HG02623 (cell line): ENCODE data around the gene PRIM1.
"Not testable (repeated sequence)": the region's sequence is repeated elsewhere in the genome, so short reads cannot be mapped to it uniquely, and the experiment has no call there.

Experiments used
- ATAC-seq: cut with Tn5 transposase; IDR thresholded peaks from one replicate; pipeline ENCODE4 v1.9.1; 2021; ENCODE audit warnings: moderate library complexity; ENCODE audit not compliant: unreplicated experiment

PRIM1 gene

DNA sequence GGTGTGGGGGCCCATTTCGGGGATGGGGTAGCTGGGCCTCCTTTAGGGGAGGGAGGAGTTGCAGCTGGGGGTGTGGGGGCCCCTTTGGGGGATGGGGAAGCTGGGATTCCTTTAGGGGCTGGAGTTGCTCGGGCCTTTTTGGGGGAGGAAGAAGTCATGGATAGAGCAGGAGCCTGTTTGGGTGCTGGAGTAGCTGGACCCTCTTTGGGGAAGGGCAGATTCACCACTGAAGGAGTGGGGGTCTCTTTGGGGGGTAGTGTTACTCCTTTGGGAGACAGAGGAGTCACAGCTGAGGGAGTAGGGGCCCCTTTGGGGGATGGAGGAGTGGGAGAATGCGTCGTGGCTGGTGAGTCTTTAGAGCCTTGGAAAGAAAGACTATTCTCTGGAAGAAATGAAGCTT lies 33.5 kb downstream of the PRIM1 start:
- ATAC-seq: no peak

DNA sequence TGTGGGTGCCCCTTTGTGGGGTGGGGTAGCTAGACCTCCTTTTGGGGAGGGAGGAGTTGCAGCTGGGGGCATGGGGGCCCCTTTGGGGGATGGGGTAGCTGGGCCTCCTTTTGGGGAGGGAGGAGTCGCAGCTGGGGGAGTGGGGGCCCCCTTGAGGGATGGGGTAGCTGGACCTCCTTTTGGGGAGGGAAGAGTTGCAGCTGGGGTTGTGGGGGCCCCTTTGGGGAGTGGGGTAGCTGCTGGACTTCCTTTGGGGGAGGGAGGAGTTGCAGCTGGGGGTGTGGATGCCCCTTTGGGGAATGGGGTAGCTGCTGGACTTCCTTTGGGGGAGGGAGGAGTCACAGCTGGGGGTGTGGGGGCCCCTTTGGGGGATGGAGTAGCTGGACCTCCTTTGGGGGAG lies 34.0 kb downstream of the PRIM1 start:
- no peak for ATAC-seq

DNA sequence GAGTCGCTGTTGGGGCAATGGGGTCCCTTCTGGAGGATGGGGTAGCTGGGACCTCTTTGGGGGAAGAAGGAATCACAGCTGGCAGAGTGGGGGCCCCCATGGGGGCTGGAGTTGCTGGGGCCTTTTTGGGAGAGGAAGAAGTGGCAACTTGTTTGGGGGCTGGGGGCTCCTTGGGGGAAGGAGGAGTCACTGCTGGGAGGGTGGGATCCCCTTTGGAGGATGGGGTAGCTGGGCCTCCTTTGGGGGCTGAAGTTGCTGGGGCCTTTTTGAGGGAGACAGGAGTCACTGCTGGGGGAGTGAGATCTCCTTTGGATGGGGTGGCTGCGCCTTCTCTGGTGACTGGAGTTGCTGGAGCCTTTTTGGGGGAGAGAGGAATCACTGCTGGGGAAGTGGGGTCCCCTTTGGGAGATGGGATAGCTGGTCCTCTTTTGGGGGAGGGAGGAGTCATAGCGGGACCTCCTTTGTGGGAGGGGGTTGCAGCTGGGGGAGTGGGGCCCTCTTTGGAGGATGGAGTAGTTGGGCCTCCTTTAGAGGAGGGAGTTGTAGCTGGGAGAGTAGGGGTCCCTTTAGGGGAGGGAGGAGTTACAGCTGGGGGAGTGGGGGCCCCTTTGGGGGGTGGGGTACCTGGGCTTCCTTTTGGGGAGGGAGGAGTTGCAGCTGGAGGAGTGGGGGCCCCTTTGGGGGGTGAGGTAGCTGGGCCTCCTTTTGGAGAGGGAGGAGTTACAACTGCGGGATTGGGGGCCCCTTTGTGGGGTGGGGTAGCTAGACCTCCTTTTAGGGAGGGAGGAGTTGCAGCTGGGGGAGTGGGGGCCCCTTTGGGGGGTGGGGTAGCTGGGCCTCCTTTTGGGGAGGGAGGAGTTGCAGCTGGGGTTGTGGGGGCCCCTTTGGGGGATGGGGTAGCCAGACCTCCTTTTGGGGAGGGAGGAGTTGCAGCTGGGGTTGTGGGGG lies 34.9 kb downstream of the PRIM1 start:
- ATAC-seq: no peak

DNA sequence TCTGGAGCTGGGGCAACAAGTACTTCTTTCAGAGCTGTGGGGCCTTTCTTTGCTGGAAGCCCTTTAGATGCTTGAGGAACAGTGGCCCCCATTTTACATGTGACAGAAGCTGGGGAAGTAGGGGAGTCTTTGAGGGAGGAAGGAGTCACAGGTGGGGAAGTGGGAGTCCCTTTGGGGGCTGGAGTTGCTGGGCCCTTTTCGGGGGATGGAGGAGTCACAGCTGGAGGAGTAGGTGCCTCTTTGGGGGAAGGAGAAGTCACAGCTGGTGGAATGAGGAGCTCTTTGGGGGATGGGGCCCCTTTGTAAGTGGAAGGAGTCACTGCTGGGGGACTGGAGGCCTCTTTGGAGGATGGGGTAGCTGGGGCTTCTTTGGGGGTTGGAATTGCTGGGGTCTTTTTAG lies 35.7 kb downstream of the PRIM1 start:
- ATAC-seq: no peak

DNA sequence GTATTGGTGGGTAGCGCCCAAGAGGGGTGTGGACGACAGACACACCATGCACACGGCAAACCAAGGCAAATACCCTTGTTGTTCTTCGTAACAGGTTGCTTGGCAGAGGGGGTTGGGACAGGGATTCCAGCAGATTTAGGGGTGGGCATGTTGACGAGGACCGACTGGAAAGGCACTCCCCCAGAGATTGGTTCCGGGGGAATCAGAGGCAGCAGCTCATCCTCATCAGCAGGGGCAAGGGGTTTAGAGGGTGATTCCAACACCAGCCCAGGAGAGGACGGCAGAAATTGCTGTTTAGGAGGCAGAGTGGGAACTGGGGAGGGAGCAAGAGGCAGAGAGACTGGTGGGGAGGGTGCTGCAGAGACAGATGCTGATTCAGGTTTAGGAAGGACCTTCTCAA lies 36.3 kb downstream of the PRIM1 start:
- ATAC-seq: no peak

DNA sequence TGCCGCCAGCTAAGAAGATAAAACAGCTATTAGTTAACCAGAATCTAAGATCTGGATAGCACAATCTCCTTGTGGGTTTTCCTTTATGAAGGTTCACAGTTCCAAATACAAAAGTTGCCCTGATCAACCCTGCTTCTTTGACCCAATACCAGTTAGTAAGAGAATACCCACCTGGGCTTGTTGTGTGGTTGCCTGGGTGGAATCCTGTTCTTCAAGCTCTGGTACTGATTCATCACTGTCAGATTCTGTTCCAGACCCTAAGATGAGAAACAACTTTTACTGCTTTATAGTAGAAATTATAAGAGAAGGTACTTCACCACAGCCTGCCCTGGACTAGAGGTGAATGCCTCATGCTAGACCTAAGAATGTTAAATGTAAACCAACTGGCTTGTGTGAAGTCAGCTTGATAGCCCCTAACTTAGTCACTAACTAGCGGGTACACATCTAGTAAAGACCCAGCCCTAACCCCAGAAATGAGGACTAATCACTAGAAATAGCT lies 37.6 kb downstream of the PRIM1 start:
- ATAC-seq: no peak

DNA sequence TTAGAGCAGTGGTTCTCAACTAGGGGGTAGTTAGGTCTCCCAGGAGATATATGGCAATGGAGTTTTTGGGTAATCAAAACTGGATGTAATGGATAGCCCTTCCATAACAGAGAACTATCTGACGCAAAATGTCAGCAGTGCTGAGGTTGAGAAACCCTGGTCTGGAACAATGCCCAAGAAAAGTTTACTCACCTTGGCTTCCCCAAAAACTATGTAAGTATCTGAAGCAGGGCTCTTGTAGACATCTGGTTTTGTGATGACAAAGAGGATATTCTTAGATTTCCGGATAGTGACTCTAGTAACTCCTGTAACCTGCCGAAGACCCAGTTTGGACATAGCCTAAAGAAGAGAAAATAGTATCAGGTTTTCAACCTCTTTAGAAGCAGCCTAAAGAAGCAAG lies 38.8 kb downstream of the PRIM1 start:
- no peak for ATAC-seq

DNA sequence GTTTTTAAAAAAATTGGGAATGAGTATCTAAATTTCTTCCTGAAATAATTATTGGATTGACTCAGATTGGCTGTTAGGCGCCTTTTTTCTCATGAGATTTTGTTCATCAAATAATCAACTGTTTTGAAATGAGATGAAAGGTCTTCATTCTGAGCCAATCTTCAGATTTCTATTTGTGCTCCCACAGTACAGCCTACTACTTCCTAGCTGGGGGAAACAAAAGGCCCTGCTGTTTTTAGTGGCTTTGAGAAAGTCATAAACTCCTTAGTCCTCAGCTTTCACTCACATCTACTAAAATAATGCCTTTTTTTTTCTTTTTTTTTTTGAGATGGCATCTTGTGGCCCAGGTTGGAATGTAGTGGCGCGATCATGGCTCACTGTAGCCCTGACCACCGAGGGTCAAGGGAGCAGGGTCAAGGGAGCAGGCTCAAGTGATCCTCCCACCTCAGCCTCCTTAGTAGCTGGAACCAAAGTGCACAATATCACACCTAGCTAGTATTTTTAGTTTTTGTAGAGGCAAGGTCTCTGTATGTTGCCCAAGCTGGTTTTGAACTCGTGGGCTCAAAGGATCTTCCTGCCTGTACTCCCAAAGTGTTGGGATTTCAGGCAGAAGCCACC lies 42.3 kb downstream of the PRIM1 start:
- ATAC-seq: no peak

DNA sequence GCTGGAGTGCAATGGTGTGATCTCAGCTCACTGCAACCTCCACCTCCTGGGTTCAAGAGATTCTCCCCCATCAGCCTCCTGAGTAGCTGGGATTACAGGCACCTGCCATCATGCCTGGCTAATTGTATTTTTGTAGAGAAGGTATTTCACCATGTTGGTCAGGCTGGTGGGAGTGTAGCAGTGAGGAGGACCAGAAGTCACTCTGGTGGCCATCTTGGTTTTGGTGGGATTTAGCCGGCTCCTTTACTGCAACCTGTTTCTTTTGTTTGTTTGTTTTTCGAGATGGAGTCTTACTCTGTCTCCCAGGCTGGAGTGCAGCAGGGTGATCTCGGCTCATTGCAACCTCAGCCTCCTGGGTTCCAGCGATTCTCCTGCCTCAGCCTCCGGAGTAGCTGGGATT lies 47.6 kb downstream of the PRIM1 start:
- ATAC-seq: not testable (repeated sequence)

DNA sequence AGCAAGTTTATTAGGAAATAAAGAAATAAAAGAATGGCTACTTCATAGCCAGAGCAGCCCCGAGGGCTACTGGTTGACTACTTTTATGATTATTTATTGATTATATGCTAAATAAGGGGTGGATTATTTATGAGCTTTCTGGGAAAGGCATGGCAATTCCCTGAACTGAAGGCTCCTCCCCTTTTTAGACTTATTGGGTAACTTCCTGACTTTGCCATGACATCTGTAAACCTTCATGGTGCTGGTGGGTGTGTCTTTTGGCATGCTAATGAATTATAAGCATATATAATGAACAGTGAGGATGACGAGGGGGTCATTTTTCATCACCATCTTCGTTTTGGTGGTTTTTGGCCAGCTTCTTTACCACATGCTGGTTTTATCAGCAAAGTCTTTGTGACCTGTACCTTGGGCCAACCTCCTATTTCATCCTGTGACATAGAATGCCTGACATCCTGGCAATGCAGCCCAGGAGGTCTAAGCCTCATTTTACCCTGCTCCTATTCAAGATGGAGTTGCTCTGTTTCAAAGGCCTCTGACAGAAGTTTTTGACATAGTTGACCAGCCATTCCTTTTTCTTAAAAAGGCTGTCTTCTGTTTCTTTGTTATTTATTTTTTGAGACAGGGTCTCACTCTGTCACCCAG lies 53.0 kb downstream of the PRIM1 start:
- ATAC-seq: no peak

DNA sequence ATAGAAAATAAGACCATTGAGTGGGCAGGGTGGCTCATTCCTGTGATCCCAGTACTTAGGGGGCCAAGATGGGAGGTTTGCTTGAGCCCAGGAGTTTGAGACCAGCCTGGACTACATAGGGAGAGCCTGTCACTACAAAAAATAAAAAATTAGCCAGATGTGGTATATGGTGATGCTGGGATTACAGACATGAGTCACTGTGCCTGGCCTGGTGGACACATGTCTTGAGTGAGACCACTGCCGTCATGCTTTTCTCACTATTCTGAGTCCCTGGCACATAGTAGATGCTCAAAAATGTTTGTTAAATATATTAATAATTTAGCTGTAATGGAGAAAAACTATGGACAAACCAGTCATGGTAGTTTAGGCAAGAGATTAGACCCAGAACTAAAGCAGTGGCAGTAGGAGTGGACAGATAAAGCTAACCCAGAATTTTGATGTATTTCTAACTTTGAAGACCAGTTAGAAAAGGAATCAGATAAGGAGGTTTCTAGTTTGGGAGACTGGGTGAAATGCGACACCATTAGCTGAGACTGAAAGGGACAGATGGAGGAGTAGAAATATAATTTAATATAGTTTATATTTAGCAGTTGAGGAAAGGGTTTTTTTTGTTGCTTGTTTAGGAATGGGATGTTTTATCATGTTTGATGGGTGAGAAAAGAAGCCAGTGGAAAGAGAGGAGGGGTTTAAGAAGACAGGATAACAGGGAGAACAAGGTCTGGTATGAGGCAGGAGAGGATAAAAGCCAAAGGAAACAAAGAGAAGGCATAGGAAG lies 56.6 kb downstream of the PRIM1 start:
- no peak for ATAC-seq

DNA sequence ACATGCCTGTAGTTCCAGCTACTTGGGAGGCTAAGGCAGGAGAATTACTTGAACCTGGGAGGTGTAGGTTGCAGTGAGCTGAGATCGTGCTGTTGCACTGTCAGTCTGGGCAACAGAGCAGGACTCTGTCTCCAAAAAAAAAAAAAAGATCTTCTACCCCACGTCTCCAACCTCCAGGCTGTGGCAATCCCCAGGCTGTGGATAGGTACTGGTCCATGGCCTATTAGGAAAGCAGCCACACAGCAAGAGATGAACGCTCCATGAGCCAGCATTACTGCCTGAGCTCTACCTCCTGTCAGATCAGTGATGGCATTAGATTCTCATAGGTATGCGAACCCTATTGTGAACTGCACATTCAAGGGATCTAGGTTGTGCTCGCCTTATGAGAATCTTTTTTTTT lies 58.0 kb downstream of the PRIM1 start:
- ATAC-seq: no peak

DNA sequence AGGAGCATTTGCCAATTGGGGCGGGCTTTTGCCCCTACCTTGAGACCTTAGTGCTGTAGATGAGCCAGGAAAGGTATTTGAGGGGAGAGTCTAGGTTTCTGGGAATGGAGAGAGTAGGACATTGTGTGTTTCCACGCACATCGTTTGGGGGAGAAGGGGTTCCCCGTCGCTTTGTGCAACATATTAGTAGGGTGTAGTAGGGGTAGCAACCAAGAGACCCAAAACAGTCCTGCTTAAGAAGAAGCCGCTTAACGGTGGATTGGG lies 63.3 kb downstream of the PRIM1 start:
- no peak for ATAC-seq

DNA sequence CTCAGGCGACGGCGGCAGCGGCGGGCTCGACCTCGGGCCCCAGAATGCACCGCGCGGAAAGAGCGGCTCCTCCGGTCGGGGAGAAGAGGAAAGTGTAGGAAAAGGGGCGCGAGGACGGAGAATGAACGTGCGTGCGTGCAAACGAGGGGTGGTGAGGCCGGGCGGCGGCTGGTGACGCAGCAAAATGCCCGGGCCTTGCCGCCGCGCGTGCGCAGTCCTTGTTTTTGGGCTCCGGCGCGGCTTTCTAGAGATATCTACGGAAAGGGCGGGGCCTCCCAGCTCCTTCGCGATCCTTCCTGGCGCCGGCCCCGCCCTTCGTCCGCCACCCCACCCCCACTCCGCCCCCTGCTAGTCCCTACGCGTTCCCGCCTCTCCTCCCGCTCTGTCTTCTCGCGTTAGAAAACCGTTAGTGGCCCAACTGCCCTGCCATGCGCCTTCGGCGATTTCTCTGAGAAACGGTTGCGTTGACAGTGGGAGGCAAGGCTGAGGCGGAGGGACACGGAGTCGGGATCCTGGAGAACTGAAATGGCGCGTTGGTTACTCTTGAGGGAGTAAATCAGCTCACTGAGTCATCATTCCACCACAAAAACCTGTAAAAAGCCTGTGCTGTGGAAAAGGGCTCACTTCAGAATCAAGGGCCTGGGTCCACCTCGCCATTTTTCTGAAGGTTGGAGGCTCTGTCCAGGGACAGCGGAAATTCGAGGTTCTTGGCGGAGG lies 63.8 kb downstream of the PRIM1 start, which contains the start of gene PTGES3:
PTGES3 (minus strand) TSS at position 156 of the 717 bp plus-strand sequence. CDS start 285 bp downstream, outside the sequence.
- ATAC-seq: peak; percentile 57

DNA sequence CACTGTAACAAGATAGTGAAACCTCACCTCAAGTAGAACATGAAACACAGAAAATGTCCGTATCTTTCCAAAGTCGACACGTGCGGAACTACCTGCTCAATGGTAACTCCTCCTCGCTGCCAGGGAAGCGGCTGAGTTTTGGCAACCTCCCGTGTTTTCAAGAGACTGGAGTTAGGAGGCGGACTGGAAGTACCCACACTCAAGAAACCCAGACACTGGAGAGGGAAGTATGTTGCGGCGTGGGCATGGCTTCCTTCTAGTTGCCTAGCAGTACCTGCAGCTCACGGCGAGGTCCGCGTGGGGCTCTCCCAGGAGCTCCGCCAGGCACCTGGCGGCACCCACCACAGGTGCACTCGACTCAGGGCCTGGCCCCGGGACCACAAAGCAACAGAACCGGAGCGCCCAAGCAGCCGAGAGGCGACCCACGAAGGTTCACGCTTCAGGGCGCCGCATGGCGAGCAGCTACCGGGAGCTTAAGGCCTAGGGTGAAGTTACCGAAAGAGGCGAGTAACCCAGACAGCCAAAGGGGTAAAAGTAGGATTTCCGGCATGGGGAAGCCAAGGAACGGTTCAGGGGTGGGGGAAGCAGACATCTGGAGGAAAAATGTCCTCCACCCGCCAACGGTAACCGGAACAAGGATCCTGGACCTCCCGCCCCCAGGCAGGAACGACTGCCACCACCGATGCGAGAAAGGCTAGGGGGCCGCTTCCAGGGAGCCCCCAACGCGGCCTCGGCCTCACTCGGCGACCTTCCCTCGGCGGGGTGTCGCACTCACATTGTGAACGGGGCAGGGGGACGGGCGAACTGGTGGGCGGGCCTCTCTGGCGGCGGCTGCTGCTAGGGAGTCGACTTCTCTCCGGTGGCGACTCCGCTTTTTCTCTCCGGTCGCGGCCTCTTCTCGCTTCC lies 64.6 kb downstream of the PRIM1 start:
- peak; percentile 16 for ATAC-seq

DNA sequence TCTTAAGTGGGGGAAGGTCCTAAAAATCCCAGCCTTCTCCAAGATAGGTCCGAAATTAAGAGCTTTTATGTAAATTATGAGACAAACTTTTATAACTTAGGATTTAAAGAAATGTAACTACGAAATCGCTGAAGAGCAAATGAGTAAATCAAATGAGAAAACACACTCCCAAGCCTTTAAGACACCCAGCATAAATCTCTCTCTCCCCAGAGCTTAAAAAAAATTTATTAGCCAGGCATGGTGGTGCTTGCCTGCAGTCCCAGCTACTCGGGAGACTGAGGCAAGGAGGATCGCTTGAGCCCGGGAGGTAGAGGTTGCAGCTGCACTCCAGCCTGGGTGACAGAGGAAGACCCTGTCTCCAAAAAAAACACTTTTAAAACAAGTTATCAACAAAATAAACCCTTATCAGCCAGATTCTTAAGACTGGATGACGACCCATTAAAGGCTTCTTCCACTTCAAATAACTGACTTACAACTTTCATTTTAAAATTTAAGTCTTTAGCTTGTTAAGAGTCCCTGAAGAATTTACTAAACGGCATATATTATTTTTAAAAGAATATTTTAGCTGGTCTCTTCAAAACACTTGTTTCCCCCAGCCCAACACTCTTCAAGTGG lies 67.3 kb downstream of the PRIM1 start:
- ATAC-seq: no peak

DNA sequence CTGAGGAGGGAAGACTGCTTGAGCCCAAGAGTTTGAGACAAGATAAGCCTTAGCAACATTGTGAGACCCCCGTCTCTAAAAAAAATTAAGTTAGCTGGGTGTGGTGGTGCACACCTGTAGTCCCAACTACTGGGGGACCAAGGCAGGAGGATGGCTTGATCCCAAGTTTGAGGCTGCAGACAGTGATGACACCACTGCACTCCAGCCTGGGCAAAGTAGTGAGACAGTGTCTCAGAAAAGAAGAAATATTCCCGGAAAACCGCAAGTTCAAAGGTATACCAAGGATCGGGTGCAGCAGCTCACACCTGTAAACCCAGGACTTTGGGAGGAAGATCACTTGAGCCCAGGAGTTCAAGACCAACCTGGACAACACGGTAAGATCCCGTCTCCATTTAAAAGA lies 69.8 kb downstream of the PRIM1 start:
- no peak for ATAC-seq
